C4-2B (cell line): ENCODE measurements around the gene ZFC3H1.
A peak's percentile ranks its signal among the peaks of the same experiment; 100 is the strongest.

Experiments
- H3K27ac ChIP-seq: fragments of 450-650 bp; 2 replicates; pipeline ENCODE4 v1.5.1; 2017
- ZFX ChIP-seq: fragments of 450-650 bp; IDR thresholded peaks from 2 replicates; pipeline ENCODE4 v1.6.1; 2017
- TF ChIP-seq, protein P1 (sequence below): fragments of 450-650 bp; conservative IDR thresholded peaks from 2 replicates; pipeline ENCODE4 v1.5.1; 2017; ENCODE audit warnings: mild to moderate bottlenecking

The ZFC3H1 gene

DNA sequence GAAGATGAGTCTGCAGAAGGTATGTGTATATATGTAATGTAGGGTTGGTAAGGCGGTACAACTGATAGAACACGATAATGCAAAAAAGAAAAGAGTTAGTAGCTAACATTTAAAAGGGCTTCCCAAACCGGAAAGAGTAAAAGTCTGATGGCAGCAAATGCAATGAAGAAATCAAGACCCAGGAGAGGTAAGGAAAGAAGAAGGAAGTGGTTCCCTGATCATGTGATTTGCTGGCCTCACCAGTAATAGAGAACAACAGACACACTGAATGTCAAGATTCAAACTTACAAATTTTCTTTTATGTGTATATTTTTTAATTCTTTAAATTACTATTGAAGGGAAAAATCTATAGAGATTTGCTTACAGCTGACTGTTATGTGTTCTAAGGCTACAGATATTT is 18.4 kb downstream of the ZFC3H1 start:
- TF ChIP-seq ZFX, result no peak
- TF ChIP-seq, protein P1, sequence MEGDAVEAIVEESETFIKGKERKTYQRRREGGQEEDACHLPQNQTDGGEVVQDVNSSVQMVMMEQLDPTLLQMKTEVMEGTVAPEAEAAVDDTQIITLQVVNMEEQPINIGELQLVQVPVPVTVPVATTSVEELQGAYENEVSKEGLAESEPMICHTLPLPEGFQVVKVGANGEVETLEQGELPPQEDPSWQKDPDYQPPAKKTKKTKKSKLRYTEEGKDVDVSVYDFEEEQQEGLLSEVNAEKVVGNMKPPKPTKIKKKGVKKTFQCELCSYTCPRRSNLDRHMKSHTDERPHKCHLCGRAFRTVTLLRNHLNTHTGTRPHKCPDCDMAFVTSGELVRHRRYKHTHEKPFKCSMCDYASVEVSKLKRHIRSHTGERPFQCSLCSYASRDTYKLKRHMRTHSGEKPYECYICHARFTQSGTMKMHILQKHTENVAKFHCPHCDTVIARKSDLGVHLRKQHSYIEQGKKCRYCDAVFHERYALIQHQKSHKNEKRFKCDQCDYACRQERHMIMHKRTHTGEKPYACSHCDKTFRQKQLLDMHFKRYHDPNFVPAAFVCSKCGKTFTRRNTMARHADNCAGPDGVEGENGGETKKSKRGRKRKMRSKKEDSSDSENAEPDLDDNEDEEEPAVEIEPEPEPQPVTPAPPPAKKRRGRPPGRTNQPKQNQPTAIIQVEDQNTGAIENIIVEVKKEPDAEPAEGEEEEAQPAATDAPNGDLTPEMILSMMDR, result no peak
- no peak overlapping the region for H3K27ac ChIP-seq

DNA sequence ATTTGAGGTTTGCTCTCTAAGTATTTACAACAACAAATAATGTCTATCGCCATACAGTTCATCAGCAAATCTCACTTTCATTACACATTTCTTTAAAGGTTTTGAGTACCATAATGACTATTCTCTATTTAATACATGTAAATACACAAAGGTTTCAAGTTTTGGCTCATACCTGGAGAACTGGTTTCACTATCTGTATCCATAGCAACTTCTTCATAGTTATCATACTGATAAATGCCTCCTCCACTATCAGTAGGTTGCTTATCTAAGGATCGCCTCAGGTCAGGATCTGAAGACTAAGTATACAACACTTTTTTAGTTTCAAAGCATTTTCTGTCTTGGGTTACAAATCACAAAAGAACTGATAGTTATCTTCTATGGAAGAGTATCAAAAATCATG is 21.4 kb downstream of the ZFC3H1 start:
- H3K27ac ChIP-seq, result no peak overlapping the region
- TF ChIP-seq ZFX, result no peak
- TF ChIP-seq, protein P1, result no peak

DNA sequence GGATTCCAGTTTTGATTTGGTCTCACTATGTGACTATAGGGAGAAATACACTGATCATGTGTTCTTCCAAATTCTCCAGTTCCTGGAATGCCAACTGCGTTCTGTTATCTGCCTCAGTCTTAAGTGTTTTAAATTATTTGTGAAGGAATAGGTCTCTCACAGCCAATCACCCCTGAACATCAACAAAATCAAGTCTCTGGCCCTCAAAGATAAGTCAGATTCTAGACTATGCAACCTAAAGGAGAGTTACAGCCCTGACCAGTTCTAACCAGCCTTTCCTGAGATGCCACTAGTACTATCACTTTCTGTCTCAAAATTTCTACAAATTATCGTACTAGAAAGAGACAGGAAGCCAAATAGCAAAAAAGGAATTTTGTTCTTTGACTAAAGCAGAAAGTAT is 22.3 kb downstream of the ZFC3H1 start:
- TF ChIP-seq ZFX, result no peak
- TF ChIP-seq, protein P1, result no peak
- H3K27ac ChIP-seq, result no peak overlapping the region

GRCh38 chr12:71640316-71640715 is 23.3 kb downstream of the ZFC3H1 start:
- TF ChIP-seq ZFX, result no peak
- TF ChIP-seq, protein P1, result no peak
- H3K27ac ChIP-seq, result no peak overlapping the region

GRCh38 chr12:71639341-71639760 is 24.3 kb downstream of the ZFC3H1 start:
- H3K27ac ChIP-seq, result no peak overlapping the region
- TF ChIP-seq ZFX, result no peak
- TF ChIP-seq, protein P1, result peak; percentile 16; the same call in 1 of the 2 replicates

- no peak overlapping the region for H3K27ac ChIP-seq
- TF ChIP-seq, protein P1, result no peak
- TF ChIP-seq ZFX, result no peak
Measured at GRCh38 chr12:71638499-71638898, 25.1 kb downstream of the ZFC3H1 start.

DNA sequence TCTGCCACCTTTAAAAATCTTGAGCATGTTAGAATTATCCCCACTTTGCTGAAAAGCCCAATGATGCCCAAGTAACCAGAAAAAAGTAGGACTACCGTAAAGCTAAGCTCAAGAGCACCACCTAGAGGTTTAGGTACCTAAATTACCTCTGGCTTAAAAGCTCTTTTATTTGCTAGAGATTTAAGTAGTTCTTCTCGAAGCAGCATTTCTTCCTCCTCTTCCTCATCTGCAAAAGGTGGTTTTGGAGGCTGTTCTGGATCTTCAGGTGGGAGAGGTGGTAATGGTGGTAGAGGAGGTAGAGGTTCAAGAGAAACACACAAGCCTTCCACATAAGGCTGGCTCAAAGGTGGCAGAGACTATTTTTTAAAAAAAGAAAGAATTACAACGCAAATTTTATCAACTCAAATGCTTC is 26.9 kb downstream of the ZFC3H1 start:
- no peak for TF ChIP-seq ZFX
- TF ChIP-seq, protein P1, result peak; percentile 82
- H3K27ac ChIP-seq, result no peak overlapping the region
